HCEC 1CT (cell line): ENCODE measurements around the gene INPP5D.
A peak's percentile ranks its signal among the peaks of the same experiment; 100 is the strongest.
"Not testable (repeated sequence)": the region's sequence is repeated elsewhere in the genome, so short reads cannot be mapped to it uniquely, and the experiment has no call there.

Experiments used
- DNase-seq: peaks from one replicate; pipeline ENCODE4 v3.0.0-alpha.2; 2017

The INPP5D gene

DNA sequence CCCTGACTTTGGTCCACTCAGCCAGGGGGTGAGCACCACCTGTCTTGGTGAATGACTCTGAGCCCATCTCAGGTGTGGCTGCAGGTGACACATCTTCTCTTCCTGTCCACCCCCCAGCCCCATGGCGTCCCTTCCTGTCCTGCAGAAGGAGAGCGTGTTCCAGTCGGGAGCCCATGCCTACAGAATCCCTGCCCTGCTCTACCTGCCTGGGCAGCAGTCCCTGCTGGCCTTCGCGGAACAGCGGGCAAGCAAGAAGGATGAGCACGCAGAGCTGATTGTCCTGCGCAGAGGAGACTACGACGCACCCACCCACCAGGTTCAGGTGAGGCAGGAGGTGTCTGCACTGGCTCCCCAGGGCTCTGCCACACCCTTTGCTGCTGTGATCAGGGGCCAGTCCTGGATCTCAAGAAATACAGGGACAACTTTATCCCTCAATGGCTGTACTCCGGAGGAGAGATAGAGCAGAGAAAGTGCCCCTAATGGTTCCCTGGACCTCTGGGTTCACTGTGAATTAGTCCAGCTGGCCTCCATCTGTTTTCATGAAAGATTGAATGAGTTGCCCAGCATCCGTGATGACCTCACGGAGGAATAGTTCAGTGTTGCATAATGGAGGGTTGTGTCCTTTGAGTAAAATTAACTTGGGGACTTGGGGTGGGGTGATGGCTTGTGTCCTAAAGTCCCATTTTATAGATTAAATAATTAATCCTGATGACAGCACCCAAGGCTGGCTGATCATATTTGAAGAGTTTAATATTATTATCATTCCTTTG lies 27.4 kb upstream of the INPP5D start, which contains the start of gene NEU2:
TSS of gene NEU2 (plus strand) at position 122 of the 770 bp plus-strand sequence. CDS start at position 122, 0 bp downstream.
- DNase-seq: peak; percentile 65

DNA sequence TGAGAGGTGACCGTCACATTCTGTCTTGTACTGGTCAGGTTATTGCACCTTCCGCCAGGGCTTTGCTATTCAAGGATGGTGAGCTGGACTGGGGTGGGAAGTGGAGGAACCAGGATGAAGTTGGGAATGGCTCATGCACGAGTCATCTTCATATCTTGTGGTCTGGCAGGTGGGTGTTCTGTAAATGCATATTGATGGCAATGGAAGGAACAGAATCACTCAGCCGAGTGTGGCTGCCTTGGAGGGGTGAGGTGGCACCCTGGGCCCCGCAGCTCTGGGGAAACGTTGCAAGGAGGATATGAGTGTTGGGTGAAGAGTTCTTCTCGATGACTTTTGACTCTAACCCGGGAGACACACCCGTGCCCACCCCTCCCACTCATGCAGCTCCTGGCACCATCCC lies 26.5 kb upstream of the INPP5D start:
- DNase-seq: peak; percentile 51

DNA sequence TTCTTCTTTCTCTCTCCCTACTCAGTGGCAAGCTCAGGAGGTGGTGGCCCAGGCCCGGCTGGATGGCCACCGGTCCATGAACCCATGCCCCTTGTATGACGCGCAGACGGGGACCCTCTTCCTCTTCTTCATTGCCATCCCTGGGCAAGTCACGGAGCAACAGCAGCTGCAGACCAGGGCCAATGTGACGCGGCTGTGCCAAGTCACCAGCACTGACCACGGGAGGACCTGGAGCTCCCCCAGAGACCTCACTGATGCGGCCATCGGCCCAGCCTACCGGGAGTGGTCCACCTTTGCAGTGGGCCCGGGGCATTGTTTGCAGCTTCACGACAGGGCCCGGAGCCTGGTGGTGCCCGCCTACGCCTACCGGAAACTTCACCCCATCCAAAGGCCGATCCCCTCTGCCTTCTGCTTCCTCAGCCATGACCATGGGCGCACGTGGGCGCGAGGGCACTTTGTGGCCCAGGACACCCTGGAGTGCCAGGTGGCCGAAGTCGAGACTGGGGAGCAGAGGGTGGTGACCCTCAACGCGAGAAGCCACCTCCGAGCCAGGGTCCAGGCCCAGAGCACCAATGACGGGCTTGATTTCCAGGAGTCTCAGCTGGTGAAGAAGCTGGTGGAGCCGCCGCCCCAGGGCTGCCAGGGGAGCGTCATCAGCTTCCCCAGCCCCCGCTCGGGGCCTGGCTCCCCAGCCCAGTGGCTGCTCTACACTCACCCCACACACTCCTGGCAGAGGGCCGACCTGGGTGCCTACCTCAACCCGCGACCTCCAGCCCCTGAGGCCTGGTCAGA lies 25.9 kb upstream of the INPP5D start:
- DNase-seq: no peak

DNA sequence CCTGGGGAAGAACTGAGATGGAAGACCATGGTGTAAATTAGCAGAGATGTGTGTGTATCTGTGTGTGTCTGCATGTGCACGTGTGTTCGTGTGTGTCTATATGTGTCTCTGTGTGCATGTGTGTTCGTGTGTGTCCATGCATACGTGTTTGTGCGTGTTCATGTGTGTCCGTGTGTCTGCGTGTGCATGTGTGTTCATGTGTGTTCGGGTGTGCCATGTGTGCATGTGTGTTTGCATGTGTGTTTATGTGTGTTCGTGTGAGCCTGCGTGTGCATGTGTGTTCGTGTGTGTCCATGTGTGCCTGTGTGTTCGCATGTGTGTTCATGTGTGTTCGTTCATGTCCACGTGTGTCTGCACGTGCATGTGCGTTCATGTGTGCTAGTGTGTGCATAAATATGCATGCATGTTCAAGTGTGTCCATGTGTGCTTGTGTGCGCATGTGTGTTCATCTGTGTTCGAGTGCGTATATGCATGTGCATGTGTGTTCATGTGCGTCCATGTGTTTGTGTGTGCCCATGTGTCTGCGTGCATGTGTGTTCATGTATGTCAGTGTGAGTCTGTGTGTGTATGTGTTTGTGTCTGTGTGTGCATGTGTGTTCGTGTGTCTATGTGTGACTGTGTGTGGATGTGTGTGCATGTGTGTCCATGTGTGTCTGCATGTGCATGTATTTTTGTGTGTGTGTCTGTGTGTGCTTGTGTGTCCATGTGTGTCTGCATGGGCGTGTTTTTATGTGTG lies 24.5 kb upstream of the INPP5D start:
- DNase-seq: no peak

DNA sequence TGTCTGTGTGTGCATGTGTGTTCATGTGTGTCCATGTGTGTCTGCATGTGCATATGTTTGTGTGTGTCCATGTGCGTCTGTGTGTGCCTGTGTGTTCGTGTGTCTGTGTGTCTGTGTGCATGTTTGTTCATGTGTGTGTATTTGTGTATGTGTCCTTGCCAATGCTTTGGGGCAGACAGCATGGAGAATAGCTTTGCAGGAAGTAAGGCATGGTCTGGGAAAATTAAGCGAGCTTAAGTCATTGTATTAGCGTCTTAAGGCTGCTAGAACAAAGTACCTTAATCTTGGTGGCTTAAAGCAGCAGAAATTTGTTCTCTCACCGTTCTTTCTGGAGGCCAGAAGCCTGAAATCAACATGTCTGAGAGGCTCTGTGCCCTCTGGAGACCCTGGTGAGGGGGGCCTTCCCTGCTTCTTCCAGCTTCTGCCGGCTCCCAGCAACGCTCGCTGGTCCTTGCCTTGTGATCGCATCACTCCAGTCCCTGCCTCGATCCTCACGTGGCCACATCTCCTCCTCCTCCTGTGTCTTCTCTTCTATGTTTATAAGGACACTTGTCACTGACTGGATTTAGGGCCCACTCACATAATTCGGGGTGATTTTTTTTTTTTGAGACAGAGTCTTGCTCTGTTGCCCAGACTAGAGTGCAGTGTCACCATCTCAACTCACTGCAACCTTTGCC lies 23.8 kb upstream of the INPP5D start:
- DNase-seq: no peak

DNA sequence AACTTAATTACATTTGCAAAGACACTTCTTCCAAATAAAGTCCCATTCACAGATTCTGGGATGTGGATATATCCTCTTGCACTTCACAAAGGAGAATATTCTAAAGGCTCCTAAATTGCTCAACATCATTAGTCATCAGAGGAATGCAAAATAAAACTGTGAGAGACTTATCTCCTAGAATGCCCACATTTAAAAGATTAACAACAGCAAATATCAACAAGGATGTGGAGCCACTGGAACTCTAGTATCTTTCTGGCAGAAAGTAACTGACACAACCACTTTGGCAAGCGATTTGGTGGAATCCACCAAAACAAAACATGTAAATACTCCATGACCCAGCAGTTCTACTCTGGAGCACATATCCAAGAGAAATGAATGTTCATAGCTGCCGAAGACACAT lies 23.1 kb upstream of the INPP5D start:
- peak; percentile 74 for DNase-seq

DNA sequence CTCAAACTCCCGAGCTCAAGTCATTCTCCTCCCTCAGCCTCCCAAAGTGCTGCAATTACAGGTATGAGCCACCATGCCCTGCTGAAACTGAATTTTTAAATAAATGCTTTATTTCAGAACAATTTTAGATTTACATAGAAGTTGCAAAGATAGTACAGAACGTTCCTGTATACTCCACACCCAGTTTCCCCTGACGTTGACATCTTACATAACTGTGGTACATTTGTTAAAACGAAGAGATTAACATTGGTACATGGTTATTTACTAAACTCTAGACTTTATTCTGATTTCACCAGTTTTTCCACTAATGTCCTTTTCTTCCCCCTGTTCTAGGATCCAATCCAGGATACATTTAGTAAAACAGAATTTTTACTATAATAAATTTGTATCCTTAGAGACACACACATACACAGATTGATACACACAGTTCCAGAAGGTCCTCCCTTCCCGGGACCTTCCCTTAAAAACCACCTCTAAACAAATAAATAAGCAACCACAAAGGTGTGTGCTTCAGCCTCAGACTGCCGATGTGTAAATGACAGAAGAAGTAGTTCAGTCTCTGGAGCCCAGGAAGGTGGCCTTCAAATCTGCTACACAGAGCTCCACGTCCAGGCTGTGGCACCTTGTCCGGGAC lies 20.8 kb upstream of the INPP5D start:
- no peak for DNase-seq

DNA sequence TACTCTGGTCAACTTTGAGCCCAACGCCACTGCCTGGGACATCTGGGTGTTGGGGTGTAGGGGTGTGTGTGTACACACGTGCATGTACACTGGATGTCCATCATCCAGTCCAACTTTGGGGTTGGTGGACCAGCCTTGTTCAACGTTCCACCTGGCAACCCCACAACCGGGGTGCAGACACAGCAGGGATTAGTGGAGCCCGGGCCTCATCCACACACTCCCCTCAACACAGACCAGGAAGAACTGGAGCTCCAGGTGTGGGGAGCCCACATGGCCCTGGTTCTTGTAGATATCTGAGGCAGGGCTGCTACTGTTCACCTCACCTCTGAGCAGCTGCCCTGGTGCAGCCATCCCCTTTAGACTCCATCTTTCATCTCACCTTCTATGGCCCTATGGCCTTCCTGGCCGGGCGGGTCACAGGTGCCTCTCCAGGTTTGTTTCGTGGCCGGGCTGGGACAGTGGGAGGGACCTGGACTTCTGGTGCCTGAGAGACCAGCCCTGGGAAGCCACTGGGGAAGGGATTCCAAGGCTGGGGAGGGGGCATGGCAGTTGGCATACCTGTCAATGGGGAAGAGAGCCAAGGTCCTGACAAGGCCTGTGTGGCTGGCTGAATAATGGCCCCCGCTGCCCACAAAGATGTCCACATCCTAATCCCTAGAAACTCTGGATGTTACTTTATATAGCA lies 20.2 kb upstream of the INPP5D start:
- no peak for DNase-seq

DNA sequence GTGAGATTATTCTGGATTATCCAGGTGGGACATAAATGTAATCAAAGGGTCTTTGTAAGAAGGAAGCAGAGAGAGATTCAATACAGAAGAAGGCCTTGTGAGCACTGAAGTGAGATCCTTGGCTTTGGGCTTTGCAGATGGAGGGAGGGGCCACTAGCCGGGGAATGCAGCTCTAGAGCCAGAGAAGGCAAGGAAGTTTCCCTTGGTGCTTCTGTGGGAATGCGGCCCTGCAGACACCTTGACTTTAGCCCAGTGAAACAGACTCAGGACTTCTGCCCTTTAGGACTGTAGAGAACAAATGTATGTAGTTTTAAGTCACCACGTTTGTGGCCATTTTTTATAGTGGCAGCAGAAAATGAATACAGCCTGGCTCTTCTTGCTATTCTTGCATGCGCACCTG lies 19.6 kb upstream of the INPP5D start:
- DNase-seq: no peak

DNA sequence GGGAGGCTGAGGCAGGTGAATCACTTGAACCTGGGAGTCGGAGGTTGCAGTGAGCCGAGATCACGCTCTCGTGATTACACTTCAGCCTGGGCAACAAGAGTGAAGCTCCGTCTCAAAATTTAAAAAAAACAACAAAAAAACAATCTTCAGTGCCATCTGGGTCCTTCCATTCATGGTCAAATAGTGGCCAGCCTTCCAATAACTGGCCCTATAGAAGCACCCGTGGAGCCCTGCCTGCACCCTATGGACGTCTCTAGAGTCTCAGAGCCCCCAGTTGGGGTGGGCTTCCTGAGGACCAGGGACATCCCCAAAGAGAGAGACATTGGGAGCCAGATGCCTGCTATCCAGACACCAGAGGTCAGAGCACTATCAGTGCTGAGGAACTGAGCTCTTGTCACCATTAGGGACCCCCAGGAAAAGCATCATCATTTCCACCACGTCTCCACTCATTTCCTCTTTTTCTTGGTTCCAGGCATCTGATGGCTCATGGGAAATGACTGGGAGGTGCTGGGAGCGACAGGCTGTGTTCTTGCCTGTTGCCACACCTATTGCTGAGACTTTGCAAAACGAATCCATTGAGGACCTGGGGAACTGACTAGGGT lies 18.3 kb upstream of the INPP5D start:
- no peak for DNase-seq

DNA sequence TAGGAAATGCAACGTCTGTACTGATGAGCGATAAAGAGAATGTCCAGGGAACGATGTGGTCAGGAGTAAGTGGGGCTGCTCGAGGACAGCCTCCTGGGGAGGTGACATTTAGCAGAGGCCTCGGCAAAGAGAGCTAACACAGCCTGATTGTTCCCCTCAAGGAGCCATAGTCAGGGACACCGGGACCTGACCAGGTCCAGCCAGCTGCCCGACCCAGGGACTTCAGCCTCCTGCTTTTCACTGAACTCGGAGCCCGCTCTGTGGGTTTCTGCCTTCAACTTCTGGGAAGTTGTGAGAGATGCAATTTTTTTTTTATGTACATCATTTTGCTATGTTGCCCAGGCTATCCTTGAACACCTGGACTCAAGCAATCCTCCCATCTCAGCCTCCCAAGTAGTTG lies 17.6 kb upstream of the INPP5D start:
- no peak for DNase-seq

DNA sequence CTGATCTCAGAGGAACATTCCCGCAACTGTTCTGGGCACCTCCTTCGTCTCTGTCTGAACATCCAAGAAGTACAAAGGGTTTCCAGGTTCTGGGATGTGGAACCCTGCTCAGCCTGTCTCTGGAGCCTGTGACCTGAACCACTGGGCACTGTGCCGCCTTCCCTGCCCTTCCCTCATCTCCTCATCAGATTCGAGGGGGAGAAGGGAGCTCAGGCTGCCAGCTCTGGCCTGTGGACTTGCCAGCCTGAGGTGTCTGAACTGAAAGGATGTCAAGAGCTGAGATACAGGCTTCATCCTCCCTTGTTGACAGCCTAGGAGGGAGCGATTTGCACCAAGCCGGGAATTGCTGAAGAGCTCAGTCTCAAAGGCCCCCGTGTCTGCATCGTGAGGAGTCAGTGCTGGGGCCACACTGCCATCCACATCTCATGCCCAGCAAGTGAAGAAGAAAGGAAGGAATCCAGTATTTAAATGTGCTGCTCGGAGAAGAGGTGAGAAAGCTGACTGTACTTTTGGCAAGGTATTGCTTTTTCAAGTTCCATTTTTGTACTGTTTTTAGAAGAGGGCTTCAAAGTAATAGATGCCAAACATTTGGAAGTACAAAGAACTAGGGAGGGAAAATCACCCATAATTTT lies 15.1 kb upstream of the INPP5D start:
- DNase-seq: no peak

DNA sequence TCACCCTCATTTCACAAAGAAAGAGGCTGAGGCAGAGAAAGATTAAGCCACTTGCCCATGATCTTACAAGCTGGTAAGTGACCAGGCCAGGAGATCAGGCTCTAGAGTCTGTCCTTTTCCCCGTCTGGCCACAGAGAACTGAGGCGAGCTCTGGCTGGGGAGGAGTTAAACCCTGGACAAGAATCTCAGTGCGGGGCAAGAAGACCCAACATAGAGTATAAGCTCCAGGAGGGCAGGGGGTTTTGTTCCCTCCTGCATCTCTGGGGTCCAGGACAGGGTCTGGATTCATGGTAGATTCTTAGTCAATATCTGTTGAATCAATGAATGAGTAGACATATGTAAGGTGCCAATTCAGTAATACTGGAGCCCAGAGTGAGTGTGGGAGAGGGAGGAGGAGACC lies 12.9 kb upstream of the INPP5D start:
- DNase-seq: no peak

DNA sequence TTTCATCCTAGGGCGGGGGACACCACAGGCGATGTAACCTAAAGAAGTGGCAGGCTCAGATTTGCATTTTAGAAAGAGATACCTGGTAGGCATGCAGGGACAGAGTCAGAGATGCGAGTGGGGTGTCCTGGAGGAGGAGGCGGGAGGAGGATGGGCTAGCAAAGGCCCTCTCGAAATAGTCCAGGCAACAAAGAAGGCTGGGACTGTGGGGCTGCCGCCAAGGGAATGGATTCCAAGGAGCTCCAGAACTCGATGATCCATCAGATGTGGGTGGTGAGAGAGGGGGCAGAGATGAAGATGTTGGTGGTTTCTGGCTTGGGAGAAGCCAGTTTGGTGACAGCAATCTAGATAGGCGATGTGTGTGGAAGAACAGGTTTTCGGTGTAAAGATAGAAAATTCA lies 12.5 kb upstream of the INPP5D start:
- no peak for DNase-seq

DNA sequence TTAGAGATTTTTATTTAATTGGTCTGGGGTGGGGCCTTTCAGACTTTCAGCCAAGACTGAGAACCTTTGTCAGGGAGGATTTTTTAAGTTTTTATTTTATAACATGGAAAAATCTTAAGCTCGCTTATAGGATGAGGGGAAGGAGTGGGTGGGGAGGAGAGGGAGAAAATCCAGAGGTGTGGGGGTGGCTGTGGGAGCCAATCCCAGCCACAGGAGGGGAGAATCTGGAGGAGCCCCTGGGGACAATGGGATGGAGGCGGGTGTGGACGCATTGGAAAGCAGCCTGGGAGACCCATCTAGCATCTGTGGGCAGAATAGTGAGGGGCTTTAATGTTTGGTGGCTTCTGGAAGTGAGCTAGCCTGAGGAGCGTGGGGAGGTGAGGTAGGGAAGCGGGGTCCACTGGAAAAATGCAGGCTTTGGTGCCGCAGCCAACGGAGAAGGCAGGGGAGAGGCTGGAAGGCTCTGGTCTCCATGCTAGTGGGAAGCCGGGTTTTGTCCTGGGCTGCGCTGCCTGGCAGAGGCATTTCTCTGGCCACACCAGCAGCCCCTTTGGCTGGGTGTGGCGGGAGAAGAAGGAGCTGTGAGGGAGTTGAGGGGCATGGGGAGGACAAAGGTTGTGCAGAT lies 11.5 kb upstream of the INPP5D start:
- no peak for DNase-seq

DNA sequence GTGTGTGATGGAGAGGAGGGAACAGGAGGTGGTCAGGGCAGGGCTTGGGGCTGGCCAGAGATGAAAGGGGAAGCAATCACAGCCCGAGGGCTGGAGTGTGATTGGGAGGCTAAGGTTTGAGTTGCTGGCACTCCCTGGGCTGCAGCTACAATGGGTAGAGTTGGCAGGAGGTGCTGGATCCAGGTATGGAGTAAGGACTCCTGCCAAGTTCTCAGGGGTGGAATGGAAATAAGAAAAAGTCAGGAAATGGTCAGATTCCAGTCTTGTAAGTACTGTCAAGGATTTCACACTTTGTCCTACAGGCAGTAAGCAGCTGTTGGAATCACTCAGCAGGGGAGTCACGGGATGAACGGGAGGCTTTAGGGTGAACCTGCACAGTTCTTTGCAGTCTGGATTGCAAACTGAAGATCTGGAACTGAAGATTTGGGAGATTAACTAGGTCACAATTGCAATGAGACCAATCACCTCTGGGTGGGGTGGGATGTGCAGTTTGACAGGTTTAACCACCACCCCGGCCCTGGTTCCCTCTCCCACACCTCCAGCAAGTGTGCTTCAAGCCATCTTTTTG lies 10.9 kb upstream of the INPP5D start:
- DNase-seq: no peak

DNA sequence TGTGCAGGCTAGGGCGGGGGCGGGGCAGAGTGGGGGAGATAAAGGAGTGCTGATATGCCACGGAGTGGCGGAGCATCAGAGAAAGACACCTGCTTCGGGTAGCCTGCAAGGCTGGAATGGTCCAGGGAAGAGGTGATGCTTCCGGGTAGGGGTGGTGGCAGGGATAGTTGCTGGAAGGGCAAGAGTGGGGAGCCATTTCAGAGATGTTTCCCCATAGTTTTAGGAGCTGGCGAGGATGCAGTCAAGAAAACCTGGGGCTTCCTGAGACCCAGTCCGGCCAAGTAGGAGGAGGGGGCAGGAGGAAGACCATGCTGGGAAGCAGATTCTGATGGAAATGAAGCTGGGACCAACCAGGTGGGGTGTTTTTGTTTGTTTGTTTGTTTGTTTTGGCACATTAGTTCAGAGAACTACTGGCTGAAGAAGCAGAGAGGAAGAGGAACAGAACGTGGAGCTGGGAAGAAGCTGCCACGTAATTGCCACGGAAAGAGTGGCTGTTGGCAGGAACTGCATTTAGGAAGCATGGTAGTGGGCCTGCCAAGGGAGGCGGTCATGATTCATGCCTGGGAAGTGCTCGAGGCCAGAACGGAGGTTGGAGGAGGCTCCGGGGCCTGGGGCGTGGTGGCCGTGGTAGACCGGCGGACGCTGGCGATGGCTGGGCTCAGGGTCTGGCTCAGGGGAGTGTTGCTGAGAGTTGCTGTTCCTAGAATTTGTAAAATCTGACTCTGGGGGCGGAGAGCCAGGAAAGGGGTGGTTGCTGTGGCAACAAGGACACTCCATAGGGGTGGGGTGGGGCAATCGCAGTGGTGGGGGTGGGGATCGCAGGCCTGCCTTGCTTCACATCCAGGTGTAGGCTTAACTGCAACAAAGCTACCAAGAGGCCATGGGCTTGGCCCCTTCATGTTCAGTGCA lies 8.6 kb upstream of the INPP5D start:
- DNase-seq: no peak

DNA sequence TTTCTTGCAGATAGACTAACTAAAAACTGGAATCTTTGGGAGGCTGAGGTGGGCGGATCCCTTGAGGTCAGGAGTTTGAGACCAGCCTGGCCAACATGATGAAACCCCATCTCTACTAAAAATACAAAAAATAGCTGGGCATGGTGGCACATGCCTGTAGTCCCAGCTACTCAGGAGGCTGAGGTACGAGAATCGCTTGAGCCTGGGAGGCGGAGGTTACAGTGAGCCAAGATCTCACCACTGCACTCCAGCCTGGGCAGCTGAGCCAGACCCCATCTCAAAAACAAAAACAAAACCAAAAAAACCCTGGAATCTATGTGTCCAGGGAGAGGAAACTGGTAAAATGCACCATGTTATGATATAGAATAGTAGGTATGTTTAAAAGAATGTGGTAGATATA lies 7.6 kb upstream of the INPP5D start:
- not testable (repeated sequence) for DNase-seq
